Small intestine (tissue), 7 donors: ENCODE results near the gene DSCAML1. TPM values are rescaled to one million over a fixed set of nuclear protein-coding genes. Genes with fewer than 3 reads are reported as not detected.

Experiments
- DNase-seq, 2 donors: peaks; one replicate each; pipeline versions ENCODE4 v3.0.0 to v3.0.0-alpha.2; 2013
- FAIRE-seq: peaks from 2 replicates; lab custom pipeline; 2012; peaks lifted over from hg19 to GRCh38; lab: Jason Lieb, UNC
- H3K27ac ChIP-seq, 3 donors: one replicate each; pipeline ENCODE4 v1.5.1; 2013; ENCODE audit warnings: low read length in 2 of 3, mild to moderate bottlenecking in 2 of 3, control low read depth in 1 of 3, inconsistent platforms in 1 of 3, low read depth in 1 of 3, moderate library complexity in 1 of 3
- H3K27me3 ChIP-seq, 3 donors: one replicate each; pipeline ENCODE4 v1.6.1; 2013; ENCODE audit warnings: low read length in 3 of 3, inconsistent platforms in 1 of 3; ENCODE audit not compliant: control insufficient read depth in 3 of 3, insufficient read depth in 3 of 3
- H3K36me3 ChIP-seq, 3 donors: one replicate each; pipeline ENCODE4 v1.6.1; 2013; ENCODE audit warnings: low read length in 3 of 3, inconsistent platforms in 1 of 3, low read depth in 1 of 3, mild to moderate bottlenecking in 1 of 3, moderate library complexity in 1 of 3; ENCODE audit not compliant: control insufficient read depth in 3 of 3, insufficient read depth in 2 of 3
- H3K4me1 ChIP-seq, 3 donors: one replicate each; pipeline ENCODE4 v1.6.1; 2013; ENCODE audit warnings: low read length in 2 of 3, inconsistent platforms in 1 of 3, low read depth in 1 of 3, mild to moderate bottlenecking in 1 of 3, moderate library complexity in 1 of 3; ENCODE audit not compliant: control insufficient read depth in 3 of 3, insufficient read depth in 2 of 3
- H3K4me3 ChIP-seq, 3 donors: one replicate each; pipeline ENCODE4 v1.5.1; 2013; ENCODE audit warnings: low read length in 3 of 3, control low read depth in 1 of 3, inconsistent platforms in 1 of 3, low read depth in 1 of 3, mild to moderate bottlenecking in 1 of 3, moderate library complexity in 1 of 3
- H3K9me3 ChIP-seq, 2 donors: one replicate each; pipeline ENCODE4 v1.6.1; 2013; ENCODE audit warnings: low read depth in 1 of 2, low read length in 1 of 2; ENCODE audit not compliant: control insufficient read depth in 2 of 2, insufficient read depth in 1 of 2
- WGBS, 3 donors: extraction: QIAGEN DNeasy Blood & Tissue Kit; methylation state at CpG; one replicate each; pipeline ENCODE4 v1.1.7; 2013; 5-methylcytosine and 5-hydroxymethylcytosine counted together
- polyA plus RNA-seq, 4 donors: library from polyadenylated mRNA; stranded (reverse) in 3 of 4; unstranded in 1 of 4; fragments of 200-250 nt in 3 of 4; fragments of 120-200 nt in 1 of 4; gene quantifications; one replicate each; pipeline versions ENCODE4 v1.2.1 to v1.2.3, GENCODE V29; 2013
- donor health status: healthy with polysubstance abuse.
- donor health status: control.
- donor health status: control.
- donor health status: Bipolar disorder and iron deficiency.
- donor health status: healthy.

The DSCAML1 gene
- polyA plus RNA-seq, 4 donors: under 0.01 to 3.3 (median 0.22) TPM; not detected in 1

DNA sequence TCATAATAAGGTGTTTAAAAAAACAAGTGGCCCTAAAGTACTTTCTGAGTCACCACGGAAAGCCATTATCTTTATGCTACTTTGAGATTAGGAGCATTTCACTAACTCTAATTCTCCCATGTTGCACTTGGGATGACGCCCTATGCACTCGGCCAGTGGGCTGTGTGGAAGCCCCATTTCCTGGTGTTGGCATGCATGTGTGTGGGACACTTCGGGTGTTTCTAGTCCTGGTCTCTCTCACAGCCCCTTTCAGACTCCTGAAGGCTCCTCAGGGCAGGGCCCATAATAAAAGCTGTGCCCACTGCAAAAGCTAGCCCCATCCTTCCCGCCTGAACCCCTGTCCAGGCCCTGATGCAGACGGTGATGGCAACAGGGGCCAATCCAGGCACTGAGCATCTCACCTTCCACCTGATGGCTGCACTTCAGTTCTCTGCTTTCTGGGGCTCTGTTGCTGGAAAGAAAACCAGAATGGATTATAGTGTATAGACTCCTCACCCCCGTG, 42.4 kb upstream of the DSCAML1 start:
- Histone ChIP-seq H3K27me3 (no peaks in the 10 kb centered on the region), H3K4me3 (no peak overlapping the region), H3K9me3 (no peaks in the 10 kb centered on the region), H3K36me3 (peaks cover 0 to 33% (median 0%) of the 10 kb centered on the region in 3 donors), H3K4me1 (peaks cover 0 to 30% (median 2%) of the 10 kb centered on the region in 3 donors), H3K27ac (no peak overlapping the region)
- FAIRE-seq (no peak), DNase-seq (peak in 1 of 2 donors; percentile 40)
- WGBS, 3 donors: 40 to 72% (median 55%) methylated on average over 7 of the region's 7 CpGs

DNA sequence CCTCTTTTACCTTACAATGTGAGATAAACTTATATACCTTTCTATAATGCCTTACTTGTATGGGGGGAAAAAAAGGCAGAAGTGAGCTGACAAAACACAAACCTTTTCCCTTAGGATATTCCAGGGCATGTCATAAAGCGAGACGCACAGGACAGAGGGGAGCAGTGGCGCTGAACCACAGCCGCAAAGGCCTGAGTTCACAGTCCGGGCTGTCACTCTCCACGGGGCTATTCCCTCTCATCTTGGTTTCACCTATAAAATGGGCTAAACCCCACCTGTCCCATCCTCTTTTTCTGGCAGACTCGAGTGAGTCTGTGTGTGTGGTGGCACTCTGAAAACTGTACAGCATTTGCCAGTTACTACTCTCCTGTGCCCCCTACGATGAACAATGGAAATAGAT, 41.9 kb upstream of the DSCAML1 start:
- H3K36me3 ChIP-seq: peaks cover 0 to 33% (median 0%) of the 10 kb centered on the region in 3 donors
- peaks cover 0 to 35% (median 2%) of the 10 kb centered on the region in 3 donors for H3K4me1 ChIP-seq
- H3K27ac ChIP-seq: no peak overlapping the region
- DNase-seq: no peak
- H3K27me3 ChIP-seq: no peaks in the 10 kb centered on the region
- WGBS, 3 donors: 46 to 77% (median 56%) methylated on average over 8 of the region's 8 CpGs
- H3K4me3 ChIP-seq: no peak overlapping the region
- no peaks in the 10 kb centered on the region for H3K9me3 ChIP-seq
- no peak for FAIRE-seq

DNA sequence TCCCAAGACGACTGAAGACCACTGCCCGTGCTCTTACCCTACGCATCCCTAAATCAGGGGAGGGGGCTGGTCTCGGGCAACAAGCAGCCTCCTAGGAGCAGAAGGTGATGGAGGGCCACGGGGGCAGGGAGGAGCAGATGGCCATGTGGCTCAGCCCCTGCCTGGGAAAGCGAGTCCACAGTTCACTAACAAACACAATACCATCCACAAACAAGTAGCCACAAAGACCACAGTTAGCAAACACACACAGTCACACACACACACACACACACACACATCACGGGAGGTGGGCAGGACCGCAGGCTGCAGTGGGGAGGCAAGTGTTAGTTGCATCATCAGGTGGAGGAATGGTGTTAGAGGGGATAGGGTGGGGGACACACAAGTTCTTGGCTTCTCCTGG, 40.8 kb upstream of the DSCAML1 start:
- H3K27me3 ChIP-seq: no peaks in the 10 kb centered on the region
- FAIRE-seq (no peak), DNase-seq (no peak)
- H3K9me3 ChIP-seq: no peaks in the 10 kb centered on the region
- peaks cover 0 to 33% (median 0%) of the 10 kb centered on the region in 3 donors for H3K36me3 ChIP-seq
- H3K27ac ChIP-seq: no peak overlapping the region
- 51 to 75% (median 52%) methylated on average over 8 of the region's 8 CpGs for WGBS, 3 donors
- no peak overlapping the region for H3K4me3 ChIP-seq
- H3K4me1 ChIP-seq: peaks cover 0 to 45% (median 6%) of the 10 kb centered on the region in 3 donors

DNA sequence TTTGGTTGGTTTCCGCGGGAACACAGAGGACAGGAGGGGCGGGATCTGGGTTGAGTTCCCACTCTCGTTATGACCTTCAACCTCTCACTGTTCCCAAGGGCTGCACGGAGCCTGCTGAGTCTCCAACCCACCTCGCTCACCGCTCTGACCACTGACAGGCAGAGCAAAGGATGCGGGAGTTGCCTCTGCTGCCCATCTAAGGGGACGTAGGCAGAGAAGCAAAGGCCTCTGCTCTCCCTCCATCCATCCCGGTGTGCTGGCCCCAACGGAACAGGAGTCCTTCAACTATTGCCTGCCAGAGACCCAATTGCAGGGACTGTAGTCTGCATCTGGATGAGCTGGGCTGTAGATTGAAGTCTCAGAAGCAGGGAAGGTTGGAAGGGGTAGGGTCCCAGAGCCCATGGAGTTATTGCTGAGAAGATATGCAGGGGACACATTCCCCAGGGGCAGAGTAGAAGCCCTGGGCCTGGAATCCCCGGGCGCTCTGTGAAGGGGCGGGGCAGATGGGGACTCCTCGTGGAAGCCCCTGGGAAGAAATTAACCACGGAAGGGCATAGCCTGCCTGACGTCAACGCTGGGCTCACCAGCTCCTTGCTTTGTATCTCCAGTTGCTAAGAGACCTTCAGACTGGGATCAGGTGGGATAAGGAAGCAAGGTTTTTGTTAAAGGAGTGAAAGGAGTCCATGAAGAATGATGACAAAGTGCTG, 40.2 kb upstream of the DSCAML1 start:
- Histone ChIP-seq H3K4me3 (no peak overlapping the region), H3K27me3 (no peaks in the 10 kb centered on the region), H3K27ac (no peak overlapping the region), H3K9me3 (no peaks in the 10 kb centered on the region), H3K4me1 (peaks cover 0 to 51% (median 6%) of the 10 kb centered on the region in 3 donors), H3K36me3 (peaks cover 0 to 30% (median 0%) of the 10 kb centered on the region in 3 donors)
- DNase-seq (peak in 1 of 2 donors; percentile 77), FAIRE-seq (no peak)
- WGBS, 3 donors: 62 to 72% (median 67%) methylated on average over 18 of the region's 18 CpGs

GRCh38 chr11:117836077-117836960, 39.3 kb upstream of the DSCAML1 start:
- Histone ChIP-seq H3K27me3 (no peaks in the 10 kb centered on the region), H3K9me3 (no peaks in the 10 kb centered on the region), H3K27ac (no peak overlapping the region), H3K36me3 (peaks cover 0 to 26% (median 0%) of the 10 kb centered on the region in 3 donors), H3K4me1 (peaks cover 0 to 59% (median 6%) of the 10 kb centered on the region in 3 donors), H3K4me3 (no peak overlapping the region)
- FAIRE-seq: no peak
- 83 to 95% (median 88%) methylated on average over 14 of the region's 14 CpGs for WGBS, 3 donors
- no peak for DNase-seq

GRCh38 chr11:117835576-117835975, 38.6 kb upstream of the DSCAML1 start:
- 92 to 95% (median 94%) methylated on average over 8 of the region's 8 CpGs for WGBS, 3 donors
- no peak for DNase-seq

GRCh38 chr11:117834838-117835443, 37.9 kb upstream of the DSCAML1 start:
- WGBS, 3 donors: 91 to 95% (median 92%) methylated on average over 17 of the region's 17 CpGs
- no peak for DNase-seq
- peaks cover 0 to 72% (median 6%) of the 10 kb centered on the region in 3 donors for H3K4me1 ChIP-seq
- no peak overlapping the region for H3K27ac ChIP-seq
- no peak for FAIRE-seq
- peaks cover 0 to 22% (median 0%) of the 10 kb centered on the region in 3 donors for H3K36me3 ChIP-seq
- H3K9me3 ChIP-seq: no peaks in the 10 kb centered on the region
- H3K4me3 ChIP-seq: no peak overlapping the region
- no peaks in the 10 kb centered on the region for H3K27me3 ChIP-seq

More at GRCh38 chr11:117835576-117835975, 38.6 kb upstream of the DSCAML1 start:
- no peak for FAIRE-seq
- Histone ChIP-seq H3K27me3 (no peaks in the 10 kb centered on the region), H3K27ac (no peak overlapping the region), H3K36me3 (peaks cover 0 to 24% (median 0%) of the 10 kb centered on the region in 3 donors), H3K9me3 (no peaks in the 10 kb centered on the region), H3K4me3 (no peak overlapping the region), H3K4me1 (peaks cover 0 to 66% (median 6%) of the 10 kb centered on the region in 3 donors)
